ENCODE measurements around the gene NUDT2. TPM values are rescaled to one million over a fixed set of nuclear protein-coding genes. Genes with fewer than 3 reads are reported as not detected.

The NUDT2 gene
- total and polyA plus RNA-seq, 9 donors: 14.8 to 61.4 (median 25.0) TPM

- peaks cover 0 to 6% of the 10 kb centered on the region in 2 donors for H3K9me3 ChIP-seq
- H3K27me3 ChIP-seq: no peaks in the 10 kb centered on the region
- H3K27ac ChIP-seq: no peak within 1 kb of the TSS
- TF ChIP-seq CTCF (IDR thresholded peaks at IDR 0.05): no peak
- no peak for TF ChIP-seq EP300 (IDR thresholded peaks at IDR 0.05)
- peak; percentile 25 for TF ChIP-seq POLR2A (IDR thresholded peaks at IDR 0.05)
- WGBS, 3 donors: 0 to 2% (median 1%) methylated on average over 37 to 54 of the region's 54 CpGs
- DNase-seq: peak; percentile 57 to 83 (median 78)
- H3K36me3 ChIP-seq: no peaks in the 10 kb centered on the region
- intact Hi-C loops (cut with DNase I): loop anchor here in 1 of 4 donors (5.0 kb wide), 1 partner anchor 44 kb away; no protein-coding TSS in a partner anchor
- peaks cover 14% of the 10 kb centered on the region for H3K4me1 ChIP-seq (ENCODE audit: insufficient read depth)
- peak within 1 kb of the TSS; percentile 73 for H3K4me3 ChIP-seq
Observed at GRCh38 chr9:34376596-34377403, 47.4 kb downstream of the NUDT2 start, which contains the start of gene MYORG. MYORG (minus strand) TSS chr9:34376898; CDS start chr9:34372943, 3,955 bp downstream.

GRCh38 chr9:34377404-34377746 is 48.0 kb downstream of the NUDT2 start:
- Histone ChIP-seq H3K27me3 (no peaks in the 10 kb centered on the region), H3K4me3 (peak overlapping the region; percentile 73), H3K4me1 (ENCODE audit: insufficient read depth) (peaks cover 14% of the 10 kb centered on the region), H3K27ac (no peak overlapping the region), H3K9me3 (no peaks in the 10 kb centered on the region), H3K36me3 (no peaks in the 10 kb centered on the region)
- intact Hi-C loops (cut with DNase I): loop anchor here in 1 of 4 donors (5.0 kb wide), 1 partner anchor 45 kb away; no protein-coding TSS in a partner anchor
- TF ChIP-seq CTCF (IDR thresholded peaks at IDR 0.05): no peak
- TF ChIP-seq POLR2A (IDR thresholded peaks at IDR 0.05): no peak
- TF ChIP-seq EP300 (IDR thresholded peaks at IDR 0.05): no peak
- peak in 4 of 5 donors; percentile 23 to 56 (median 46) for DNase-seq
- 3 to 7% (median 5%) methylated on average over 21 of the region's 21 CpGs for WGBS, 3 donors

- DNase-seq: no peak
- H3K27ac ChIP-seq: no peak overlapping the region
Observed at GRCh38 chr9:34378376-34379060, 49.1 kb downstream of the NUDT2 start.

More at GRCh38 chr9:34378376-34379060, 49.1 kb downstream of the NUDT2 start:
- Histone ChIP-seq H3K4me3 (no peak overlapping the region), H3K27me3 (no peaks in the 10 kb centered on the region), H3K9me3 (no peaks in the 10 kb centered on the region), H3K4me1 (ENCODE audit: insufficient read depth) (peaks cover 14% of the 10 kb centered on the region), H3K36me3 (no peaks in the 10 kb centered on the region)
- no peak for TF ChIP-seq POLR2A (IDR thresholded peaks at IDR 0.05)
- no peak for TF ChIP-seq CTCF (IDR thresholded peaks at IDR 0.05)
- no peak for TF ChIP-seq EP300 (IDR thresholded peaks at IDR 0.05)
- intact Hi-C loops (cut with DNase I): loop anchor here in 2 of 4 donors (2.0 to 5.0 kb wide), 2 partner anchors 46 kb away; no protein-coding TSS in a partner anchor
- 89 to 99% (median 96%) methylated on average over 3 of the region's 3 CpGs for WGBS, 3 donors

Data from ovary (tissue), 9 donors.